ENCODE data around the gene APBA1. TPM values are rescaled to one million over a fixed set of nuclear protein-coding genes. Genes with fewer than 3 reads are reported as not detected.

APBA1 gene
- total and polyA plus RNA-seq, 2 donors (not counting 1 experiment from before 2014, with no cell fraction given), result 0.01 to 0.05 TPM

DNA sequence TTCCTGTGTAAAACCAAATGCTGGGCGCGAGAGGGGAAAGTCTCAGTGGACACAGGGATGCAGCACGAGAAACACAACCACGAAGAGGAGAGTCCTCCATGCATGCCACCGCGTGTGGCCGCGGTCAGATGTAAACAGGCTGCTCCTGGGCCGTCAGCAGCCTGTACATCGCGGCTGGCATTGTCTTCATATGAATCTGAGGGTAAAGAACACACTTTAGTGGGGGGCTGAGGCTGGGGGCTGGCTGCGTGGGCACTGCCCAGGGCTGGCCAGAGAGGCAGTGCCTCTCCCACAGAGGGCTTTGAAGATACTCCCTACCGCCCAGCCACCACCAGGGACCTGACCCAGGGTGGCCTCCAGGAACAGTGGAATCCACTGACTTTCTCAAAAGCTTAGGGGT lies 241.0 kb downstream of the APBA1 start:
- intact Hi-C loops (cut with micrococcal nuclease), result no loop called here
- Mint-ChIP-seq H3K4me1 (peaks cover 1% of the 10 kb centered on the region), H3K9me3 (ENCODE audit: insufficient read depth) (no peaks in the 10 kb centered on the region), H3K27ac (no peak overlapping the region), H3K27me3 (no peaks in the 10 kb centered on the region), H3K4me3 (no peak overlapping the region)
- H3K27ac ChIP-seq (ENCODE audit: low read length in 2 of 2), result no peak overlapping the region
- no peak overlapping the region for H3K9ac ChIP-seq (ENCODE audit: low read length)
- no peaks in the 10 kb centered on the region for H3K36me3 ChIP-seq (replicated peaks in 1 of 2; ENCODE audit: control extremely low read depth in 1 of 2, control insufficient read depth in 1 of 2, extremely low read depth in 1 of 2, insufficient read depth in 2 of 2, low read length in 1 of 2)
- H3K4me1 ChIP-seq (ENCODE audit: control insufficient read depth in 2 of 2, insufficient read depth in 2 of 2, low read length in 2 of 2), result no peaks in the 10 kb centered on the region
- H3K79me2 ChIP-seq (ENCODE audit: control insufficient read depth, insufficient read depth, low read length), result no peaks in the 10 kb centered on the region
- ChIA-PET POLR2A (no interaction called here), CTCF (no interaction called here)
- no peaks in the 10 kb centered on the region for H4K20me1 ChIP-seq (ENCODE audit: control insufficient read depth, insufficient read depth, low read length, poor library complexity, severe bottlenecking)
- TF ChIP-seq, protein P1, sequence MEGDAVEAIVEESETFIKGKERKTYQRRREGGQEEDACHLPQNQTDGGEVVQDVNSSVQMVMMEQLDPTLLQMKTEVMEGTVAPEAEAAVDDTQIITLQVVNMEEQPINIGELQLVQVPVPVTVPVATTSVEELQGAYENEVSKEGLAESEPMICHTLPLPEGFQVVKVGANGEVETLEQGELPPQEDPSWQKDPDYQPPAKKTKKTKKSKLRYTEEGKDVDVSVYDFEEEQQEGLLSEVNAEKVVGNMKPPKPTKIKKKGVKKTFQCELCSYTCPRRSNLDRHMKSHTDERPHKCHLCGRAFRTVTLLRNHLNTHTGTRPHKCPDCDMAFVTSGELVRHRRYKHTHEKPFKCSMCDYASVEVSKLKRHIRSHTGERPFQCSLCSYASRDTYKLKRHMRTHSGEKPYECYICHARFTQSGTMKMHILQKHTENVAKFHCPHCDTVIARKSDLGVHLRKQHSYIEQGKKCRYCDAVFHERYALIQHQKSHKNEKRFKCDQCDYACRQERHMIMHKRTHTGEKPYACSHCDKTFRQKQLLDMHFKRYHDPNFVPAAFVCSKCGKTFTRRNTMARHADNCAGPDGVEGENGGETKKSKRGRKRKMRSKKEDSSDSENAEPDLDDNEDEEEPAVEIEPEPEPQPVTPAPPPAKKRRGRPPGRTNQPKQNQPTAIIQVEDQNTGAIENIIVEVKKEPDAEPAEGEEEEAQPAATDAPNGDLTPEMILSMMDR (IDR thresholded peaks at IDR 0.05), result no peak
- no peak for TF ChIP-seq EZH2 (IDR thresholded peaks at IDR 0.05; ENCODE audit: borderline replicate concordance, insufficient read depth, low read depth, low read length, poor library complexity, severe bottlenecking)
- ATAC-seq (ENCODE audit: low read depth) (no peak), DNase-seq (no peak)
- H3K9me3 ChIP-seq (ENCODE audit: control extremely low read depth in 1 of 3, control insufficient read depth in 2 of 3, insufficient read depth in 1 of 3, low read length in 2 of 3), result no peaks in the 10 kb centered on the region
- H3K4me3 ChIP-seq (ENCODE audit: control extremely low read depth in 1 of 5, extremely low read depth in 1 of 5, insufficient read depth in 1 of 5, low read depth in 2 of 5, low read length in 4 of 5), result no peak overlapping the region
- no peaks in the 10 kb centered on the region for H3K27me3 ChIP-seq (replicated peaks in 1 of 4; ENCODE audit: control extremely low read depth in 1 of 4, control insufficient read depth in 3 of 4, insufficient read depth in 4 of 4, low read length in 3 of 4)
- no peak overlapping the region for H2AFZ ChIP-seq (ENCODE audit: insufficient read depth, low read depth, low read length, poor library complexity, severe bottlenecking)
- 91% methylated on average over 12 of the region's 13 CpGs for WGBS (ENCODE audit: insufficient coverage)
- H3K4me2 ChIP-seq (replicated peaks; ENCODE audit: low read depth, low read length, poor library complexity, severe bottlenecking), result no peak overlapping the region

GRCh38 chr9:69430206-69430605 lies 242.0 kb downstream of the APBA1 start:
- Histone ChIP-seq H3K4me1 (ENCODE audit: control insufficient read depth in 2 of 2, insufficient read depth in 2 of 2, low read length in 2 of 2) (no peaks in the 10 kb centered on the region), H3K9me3 (ENCODE audit: control extremely low read depth in 1 of 3, control insufficient read depth in 2 of 3, insufficient read depth in 1 of 3, low read length in 2 of 3) (no peaks in the 10 kb centered on the region), H3K27me3 (replicated peaks in 1 of 4; ENCODE audit: control extremely low read depth in 1 of 4, control insufficient read depth in 3 of 4, insufficient read depth in 4 of 4, low read length in 3 of 4) (no peaks in the 10 kb centered on the region), H3K27ac (ENCODE audit: low read length in 2 of 2) (no peak overlapping the region), H2AFZ (ENCODE audit: insufficient read depth, low read depth, low read length, poor library complexity, severe bottlenecking) (no peak overlapping the region), H3K79me2 (ENCODE audit: control insufficient read depth, insufficient read depth, low read length) (no peaks in the 10 kb centered on the region), H4K20me1 (ENCODE audit: control insufficient read depth, insufficient read depth, low read length, poor library complexity, severe bottlenecking) (no peaks in the 10 kb centered on the region), H3K4me3 (ENCODE audit: control extremely low read depth in 1 of 5, extremely low read depth in 1 of 5, insufficient read depth in 1 of 5, low read depth in 2 of 5, low read length in 4 of 5) (no peak overlapping the region), H3K9ac (ENCODE audit: low read length) (no peak overlapping the region), H3K36me3 (replicated peaks in 1 of 2; ENCODE audit: control extremely low read depth in 1 of 2, control insufficient read depth in 1 of 2, extremely low read depth in 1 of 2, insufficient read depth in 2 of 2, low read length in 1 of 2) (no peaks in the 10 kb centered on the region), H3K4me2 (replicated peaks; ENCODE audit: low read depth, low read length, poor library complexity, severe bottlenecking) (no peak overlapping the region)
- no peaks in the 10 kb centered on the region for H3K27me3 Mint-ChIP-seq
- peaks cover 1% of the 10 kb centered on the region for H3K4me1 Mint-ChIP-seq
- ChIA-PET POLR2A (no interaction called here), CTCF (no interaction called here)
- no peak overlapping the region for H3K27ac Mint-ChIP-seq
- ATAC-seq (ENCODE audit: low read depth) (no peak), DNase-seq (no peak)
- H3K4me3 Mint-ChIP-seq, result no peak overlapping the region
- no peaks in the 10 kb centered on the region for H3K9me3 Mint-ChIP-seq (ENCODE audit: insufficient read depth)
- intact Hi-C loops (cut with micrococcal nuclease), result no loop called here
- 100% methylated on average over 2 of the region's 4 CpGs for WGBS (ENCODE audit: insufficient coverage)
- TF ChIP-seq, protein P1 (IDR thresholded peaks at IDR 0.05), result no peak
- TF ChIP-seq EZH2 (IDR thresholded peaks at IDR 0.05; ENCODE audit: borderline replicate concordance, insufficient read depth, low read depth, low read length, poor library complexity, severe bottlenecking), result no peak

Data from B cell (primary cell).